HG02870 (cell line): ENCODE data around the gene PRR22.
"Not testable (repeated sequence)": the region's sequence is repeated elsewhere in the genome, so short reads cannot be mapped to it uniquely, and the experiment has no call there.

Experiments
- ATAC-seq: cut with Tn5 transposase; IDR thresholded peaks from one replicate; pipeline ENCODE4 v1.9.1; 2021; ENCODE audit warnings: mild to moderate bottlenecking, moderate library complexity; ENCODE audit not compliant: unreplicated experiment

PRR22 gene

DNA sequence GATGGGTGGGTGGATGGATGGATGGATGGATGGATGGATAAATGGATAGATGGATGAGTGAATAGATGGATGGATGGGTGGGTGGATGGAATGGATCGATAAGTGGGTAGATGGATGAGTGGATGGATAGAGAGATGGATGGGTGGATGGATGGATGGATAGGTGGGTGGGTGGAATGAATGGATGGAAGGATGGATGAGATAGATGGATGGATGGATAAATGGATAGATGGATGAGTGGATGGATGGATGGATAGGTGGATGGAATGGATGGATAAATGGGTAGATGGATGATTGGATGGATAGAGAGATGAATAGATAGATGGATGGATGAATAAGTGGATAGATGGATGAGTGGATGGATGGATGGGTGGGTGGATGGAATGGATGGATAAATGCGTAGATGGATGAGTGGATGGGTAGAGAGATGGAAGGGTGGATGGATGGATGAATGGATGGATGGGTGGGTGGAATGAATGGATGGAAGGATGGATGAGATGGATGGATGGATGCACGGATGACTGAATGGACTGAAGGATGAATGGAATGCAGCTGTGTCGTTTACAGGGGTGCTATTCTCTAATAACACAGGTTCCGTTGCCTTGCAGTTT is 21.8 kb downstream of the PRR22 start:
- no peak for ATAC-seq

DNA sequence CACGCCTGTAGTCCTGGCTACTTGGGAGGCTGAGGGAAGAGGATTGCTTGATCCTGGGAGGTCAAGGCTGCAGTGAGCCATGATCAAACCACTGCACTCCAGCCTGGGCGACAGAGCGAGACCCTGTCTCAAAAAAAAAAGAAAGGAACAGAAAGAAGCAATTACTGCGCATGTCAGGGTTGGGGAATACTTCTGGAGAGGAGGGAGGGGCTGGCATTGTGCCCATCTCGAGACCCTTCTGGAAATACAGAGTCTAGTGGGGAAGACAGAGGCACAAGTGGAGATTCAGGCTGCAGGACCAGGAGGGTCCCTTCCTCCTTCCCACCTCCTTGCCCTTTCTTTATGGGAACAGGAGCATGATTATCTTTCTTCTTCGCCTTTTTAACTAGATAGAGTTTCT is 30.8 kb downstream of the PRR22 start:
- no peak for ATAC-seq

- no peak for ATAC-seq
Measured at GRCh38 chr19:5751709-5752108, 32.8 kb downstream of the PRR22 start.

DNA sequence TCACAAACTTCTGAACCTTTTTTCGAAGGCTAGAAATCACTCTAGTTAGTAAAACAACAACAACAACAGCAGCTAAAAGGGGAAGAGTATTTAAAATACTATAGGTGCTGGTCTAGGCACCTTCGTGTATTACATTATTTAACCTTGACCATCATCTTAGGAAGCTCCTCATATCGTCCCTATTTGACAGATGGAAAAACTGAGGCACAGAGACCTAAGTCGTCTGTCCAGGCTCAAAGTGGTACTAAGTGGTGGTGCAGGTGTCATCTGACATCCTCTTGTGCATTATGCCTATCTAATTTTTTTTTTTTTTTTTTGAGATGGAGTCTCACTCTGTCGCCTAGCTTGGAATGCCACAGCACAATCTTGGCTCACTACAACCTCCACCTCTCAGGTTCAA is 35.0 kb downstream of the PRR22 start:
- no peak for ATAC-seq

DNA sequence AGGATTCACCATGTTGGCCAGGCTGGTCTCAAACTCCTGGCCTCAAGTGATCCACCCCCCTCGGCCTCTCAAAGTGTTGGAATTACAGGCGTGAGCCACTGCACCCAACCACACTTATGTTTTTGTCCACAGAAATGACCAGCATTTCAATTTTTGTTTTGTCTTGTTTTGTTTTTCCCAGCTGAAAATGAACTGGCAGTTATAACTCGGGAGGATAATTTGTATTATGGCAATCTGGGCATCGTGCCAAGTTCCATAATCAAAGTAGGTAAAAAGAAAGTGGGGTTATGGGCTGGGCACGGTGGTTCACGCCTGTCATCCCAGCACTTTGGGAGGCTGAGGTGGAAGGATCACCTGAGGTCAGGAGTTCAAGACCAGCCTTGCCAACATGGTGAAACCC is 35.6 kb downstream of the PRR22 start:
- not testable (repeated sequence) for ATAC-seq

DNA sequence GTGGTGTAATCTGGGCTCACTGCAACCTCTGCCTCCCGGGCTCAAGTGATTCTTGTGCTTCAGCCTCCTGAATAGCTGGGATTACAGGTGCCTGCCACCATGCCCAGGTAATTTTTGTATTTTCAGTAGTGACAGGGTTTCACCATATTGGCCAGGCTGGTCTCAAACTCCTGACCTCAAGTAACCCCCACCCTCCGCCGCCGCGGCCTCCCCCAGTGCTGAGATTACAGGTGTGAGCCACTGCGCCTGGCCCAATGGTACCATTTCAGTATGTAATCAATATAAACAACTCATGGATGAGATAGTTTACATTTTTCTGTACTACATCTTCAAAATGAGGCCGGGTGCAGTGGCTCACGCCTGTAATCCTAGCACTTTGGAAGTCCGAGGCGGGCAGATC is 39.5 kb downstream of the PRR22 start:
- not testable (repeated sequence) for ATAC-seq

DNA sequence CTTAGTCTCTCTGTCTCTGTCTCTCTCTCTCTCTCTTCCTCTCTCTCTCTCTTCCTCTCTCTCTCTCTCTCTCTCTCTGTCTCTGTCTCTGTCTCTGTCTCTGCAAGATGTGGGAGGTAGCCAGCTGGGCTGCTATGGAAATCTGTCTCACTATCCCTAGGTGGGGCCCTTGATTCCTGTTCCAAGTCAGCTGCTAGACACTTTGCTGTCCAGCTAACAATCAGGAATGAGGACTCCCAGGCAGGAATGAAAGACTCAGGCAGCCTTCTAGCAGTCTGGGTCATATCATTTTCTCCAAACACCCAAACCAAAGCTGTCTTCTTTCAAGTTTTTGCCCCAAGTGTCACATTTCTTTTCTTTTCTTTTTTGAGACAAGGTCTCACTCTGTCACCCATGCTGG is 40.9 kb downstream of the PRR22 start:
- no peak for ATAC-seq

DNA sequence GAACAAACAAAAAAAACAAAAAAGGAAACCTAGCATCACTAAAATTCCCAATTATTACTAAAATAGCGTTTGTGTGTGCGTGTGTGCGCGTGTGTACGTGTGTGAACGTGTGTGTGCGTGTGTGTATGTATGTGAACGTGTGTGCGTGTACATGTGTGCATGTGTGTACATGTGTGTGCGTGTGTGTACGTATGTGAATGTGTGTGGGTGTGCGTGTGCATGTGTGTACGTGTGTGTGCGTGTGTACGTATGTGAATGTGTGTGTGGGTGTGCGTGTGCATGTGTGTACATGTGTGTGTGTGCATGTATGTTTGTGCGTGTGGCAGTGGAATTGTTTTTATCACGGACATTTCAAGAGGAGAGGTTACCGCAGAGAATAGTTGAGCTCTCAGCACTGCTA is 42.5 kb downstream of the PRR22 start:
- ATAC-seq = no peak

- ATAC-seq = no peak
Measured at GRCh38 chr19:5738423-5738822, 46.1 kb downstream of the PRR22 start.

DNA sequence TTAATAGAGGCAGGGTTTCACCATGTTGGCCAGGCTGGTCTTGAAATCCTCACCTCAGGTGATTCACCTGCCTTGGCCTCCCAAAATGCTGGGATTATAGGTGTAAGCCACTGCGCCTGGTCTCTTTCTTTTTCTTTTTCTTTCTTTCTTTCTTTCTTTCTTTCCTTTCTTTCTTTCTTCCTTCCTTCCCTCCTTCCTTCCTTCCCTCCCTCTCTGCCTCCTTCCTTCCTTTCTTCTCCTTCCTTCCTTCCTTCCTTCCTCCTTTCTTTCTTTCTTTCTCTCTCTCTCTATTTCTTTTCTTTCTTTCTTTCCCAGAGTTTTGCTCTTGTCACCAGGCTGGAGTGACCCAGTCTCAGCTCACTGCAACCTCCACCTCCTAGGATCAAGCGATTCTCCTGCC is 51.4 kb downstream of the PRR22 start:
- ATAC-seq = not testable (repeated sequence)
